GM12891 (cell line): ENCODE data around the gene RRM2.

Experiments
- PAX5 ChIP-seq: IDR thresholded peaks from 2 replicates; pipeline ENCODE4 v1.6.1; 2011; ENCODE audit warnings: low read length, moderate library complexity, mild to moderate bottlenecking; ENCODE audit not compliant: insufficient read depth, severe bottlenecking
- POLR2A ChIP-seq: IDR thresholded peaks from 2 replicates; pipeline ENCODE4 v1.6.1; 2011; ENCODE audit warnings: low read depth, low read length, control low read depth
- POLR2AphosphoS5 ChIP-seq: IDR thresholded peaks from 2 replicates; pipeline ENCODE4 v1.6.1; 2011; ENCODE audit warnings: low read depth, low read length, control low read depth
- TAF1 ChIP-seq: IDR thresholded peaks from 2 replicates; pipeline ENCODE4 v1.6.1; 2011; ENCODE audit warnings: low read depth, low read length, control low read depth

- no peak for TF ChIP-seq POLR2AphosphoS5
- TF ChIP-seq POLR2A, result no peak
- TF ChIP-seq TAF1, result no peak
- TF ChIP-seq PAX5, result no peak
These were observed 45.7 kb downstream of the RRM2 start for GRCh38 chr2:10168221-10168620.
